Thyroid gland (tissue), 4 donors: ENCODE measurements around the gene CYP2D6. TPM values are rescaled to one million over a fixed set of nuclear protein-coding genes. Genes with fewer than 3 reads are reported as not detected.

Experiments
- DNase-seq, 2 donors: peaks; one replicate each; pipeline ENCODE4 v3.0.0-alpha.2; 2019
- H3K27ac ChIP-seq, 3 donors: fragments of 200-600 bp; sonication (generic); 1 replicate in 2 of 3; 2 replicates in 1 of 3; pipeline ENCODE4 v1.5.1; 2016 to 2019; ENCODE audit warnings: mild to moderate bottlenecking in 1 of 3, moderate library complexity in 1 of 3
- H3K27me3 ChIP-seq: fragments of 200-600 bp; sonication (generic); one replicate; pipeline ENCODE4 v1.5.1; 2019
- H3K36me3 ChIP-seq, 2 donors: fragments of 200-600 bp; sonication (generic); one replicate each; pipeline ENCODE4 v1.5.1; 2016 to 2019
- H3K4me1 ChIP-seq, 2 donors: fragments of 200-600 bp; sonication (generic); one replicate each; pipeline ENCODE4 v1.5.1; 2017 to 2019
- H3K4me3 ChIP-seq, 3 donors: fragments of 200-600 bp; sonication (generic); replicated peaks in 1 of 3; 1 replicate in 2 of 3; 2 replicates in 1 of 3; pipeline ENCODE4 v1.5.1; 2016; ENCODE audit warnings: mild to moderate bottlenecking in 1 of 3
- H3K9me3 ChIP-seq: fragments of 200-600 bp; sonication (generic); one replicate; pipeline ENCODE4 v1.5.1; 2017
- CTCF ChIP-seq, 6 experiments: fragments of 200-600 bp in 3 of 6; fragments of 450-650 bp in 3 of 6; sonication (generic) in 3 of 6; IDR thresholded peaks; one replicate each; pipeline ENCODE4 v1.5.1; 2016 to 2019; ENCODE audit warnings: antibody characterized with exemption in 6 of 6, mild to moderate bottlenecking in 2 of 6, inconsistent platforms in 1 of 6, moderate library complexity in 1 of 6
- POLR2A ChIP-seq, 2 donors: fragments of 450-650 bp; IDR thresholded peaks; one replicate each; pipeline ENCODE4 v1.6.1; 2017; ENCODE audit warnings: antibody characterized with exemption in 2 of 2, mild to moderate bottlenecking in 2 of 2, moderate library complexity in 1 of 2
- WGBS, 2 donors: methylation state at CpG; one replicate each; pipeline ENCODE4 v1.1.5; 2017; 5-methylcytosine and 5-hydroxymethylcytosine counted together
- intact Hi-C: fragments of 100-400 bp; cut with DNase I; formaldehyde crosslinking; loops from one replicate; pipeline ENCODE4 v1.15.1; 2023
- total RNA-seq, 4 donors: library from RNA; depleted of rRNA; stranded (reverse); fragments of >200 nt; gene quantifications; one replicate each; pipeline ENCODE4 v1.2.3, GENCODE V29; 2016

Gene CYP2D6
- total RNA-seq, 4 donors from 2014 or later = 0.73 to 2.7 (median 1.6) TPM

- TF ChIP-seq POLR2A (IDR thresholded peaks at IDR 0.05) (peak; percentile 48 to 98), CTCF (IDR thresholded peaks at IDR 0.05) (peak; percentile 81 to 99 (median 96))
- Histone ChIP-seq H3K4me3 (peak within 1 kb of the TSS; percentile 58 to 87 (median 72)), H3K27ac (peak within 1 kb of the TSS; percentile 89 to 95 (median 94)), H3K4me1 (peaks cover 13 to 14% of the 10 kb centered on the region in 2 donors), H3K27me3 (no peaks in the 10 kb centered on the region), H3K36me3 (peaks cover 7 to 12% of the 10 kb centered on the region in 2 donors), H3K9me3 (no peaks in the 10 kb centered on the region)
- WGBS, 2 donors = 0% methylated on average over 7 to 24 of the region's 71 CpGs
- intact Hi-C loops = loop anchor here (5.0 to 10.0 kb wide), 2 partner anchors 194 to 346 kb away; no protein-coding TSS in a partner anchor
- DNase-seq = peak; percentile 99
Observed at GRCh38 chr22:42090596-42091454, 39.8 kb downstream of the CYP2D6 start, which contains the start of gene NDUFA6. TSS of gene NDUFA6 (minus strand) at chr22:42090772. CDS start at chr22:42090744, 28 bp downstream.

GRCh38 chr22:42086051-42086450, 44.6 kb downstream of the CYP2D6 start:
- TF ChIP-seq POLR2A (IDR thresholded peaks at IDR 0.05) (no peak), CTCF (IDR thresholded peaks at IDR 0.05) (no peak)
- H3K4me1 ChIP-seq = peaks cover 4 to 24% of the 10 kb centered on the region in 2 donors
- no peaks in the 10 kb centered on the region for H3K27me3 ChIP-seq
- H3K27ac ChIP-seq = no peak overlapping the region
- 75 to 81% methylated on average over 6 of the region's 6 CpGs for WGBS, 2 donors
- H3K4me3 ChIP-seq = no peak overlapping the region
- no peaks in the 10 kb centered on the region for H3K9me3 ChIP-seq
- peaks cover 15 to 33% of the 10 kb centered on the region in 2 donors for H3K36me3 ChIP-seq
- DNase-seq = no peak
- intact Hi-C loops = no loop called here

GRCh38 chr22:42084874-42085273, 45.7 kb downstream of the CYP2D6 start:
- no peak overlapping the region for H3K4me3 ChIP-seq
- peaks cover 15 to 33% of the 10 kb centered on the region in 2 donors for H3K36me3 ChIP-seq
- no peaks in the 10 kb centered on the region for H3K27me3 ChIP-seq
- no peaks in the 10 kb centered on the region for H3K9me3 ChIP-seq
- H3K27ac ChIP-seq = no peak overlapping the region
- 94 to 97% methylated on average over 8 of the region's 8 CpGs for WGBS, 2 donors
- H3K4me1 ChIP-seq = peaks cover 4 to 26% of the 10 kb centered on the region in 2 donors
- intact Hi-C loops = no loop called here
- no peak for DNase-seq
- TF ChIP-seq CTCF (IDR thresholded peaks at IDR 0.05) (no peak), POLR2A (IDR thresholded peaks at IDR 0.05) (no peak)

GRCh38 chr22:42083119-42083518, 47.5 kb downstream of the CYP2D6 start:
- Histone ChIP-seq H3K9me3 (no peaks in the 10 kb centered on the region), H3K36me3 (peaks cover 15 to 33% of the 10 kb centered on the region in 2 donors), H3K27me3 (no peaks in the 10 kb centered on the region), H3K4me1 (peaks cover 10 to 26% of the 10 kb centered on the region in 2 donors), H3K27ac (no peak overlapping the region), H3K4me3 (no peak overlapping the region)
- TF ChIP-seq CTCF (IDR thresholded peaks at IDR 0.05) (no peak), POLR2A (IDR thresholded peaks at IDR 0.05) (no peak)
- intact Hi-C loops = no loop called here
- 91 to 96% methylated on average over 4 of the region's 4 CpGs for WGBS, 2 donors
- no peak for DNase-seq

- WGBS, 2 donors = 1 to 3% methylated on average over 14 of the region's 14 CpGs
- Histone ChIP-seq H3K36me3 (peaks cover 3 to 20% of the 10 kb centered on the region in 2 donors), H3K4me3 (peak overlapping the region in 2 of 3 donors; percentile 32 to 60), H3K4me1 (peaks cover 10 to 33% of the 10 kb centered on the region in 2 donors), H3K9me3 (no peaks in the 10 kb centered on the region), H3K27ac (peak overlapping the region; percentile 96 to 99 (median 97)), H3K27me3 (no peaks in the 10 kb centered on the region)
- peak; percentile 48 to 54 for DNase-seq
- TF ChIP-seq POLR2A (IDR thresholded peaks at IDR 0.05) (no peak), CTCF (IDR thresholded peaks at IDR 0.05) (no peak)
- intact Hi-C loops = no loop called here
Observed at GRCh38 chr22:42080287-42080686, 50.3 kb downstream of the CYP2D6 start.
